HG03439 (cell line): Measurements from ENCODE around the gene LRTM2.

Source experiments
- ATAC-seq: cut with Tn5 transposase; IDR thresholded peaks from one replicate; pipeline ENCODE4 v1.9.1; 2021; ENCODE audit warnings: mild to moderate bottlenecking, moderate library complexity; ENCODE audit not compliant: unreplicated experiment

LRTM2 gene

GRCh38 chr12:1829306-1829900, 9.0 kb downstream of the LRTM2 start:
- no peak for ATAC-seq

- no peak for ATAC-seq
Observed at GRCh38 chr12:1830401-1830845, 10.1 kb downstream of the LRTM2 start.

DNA sequence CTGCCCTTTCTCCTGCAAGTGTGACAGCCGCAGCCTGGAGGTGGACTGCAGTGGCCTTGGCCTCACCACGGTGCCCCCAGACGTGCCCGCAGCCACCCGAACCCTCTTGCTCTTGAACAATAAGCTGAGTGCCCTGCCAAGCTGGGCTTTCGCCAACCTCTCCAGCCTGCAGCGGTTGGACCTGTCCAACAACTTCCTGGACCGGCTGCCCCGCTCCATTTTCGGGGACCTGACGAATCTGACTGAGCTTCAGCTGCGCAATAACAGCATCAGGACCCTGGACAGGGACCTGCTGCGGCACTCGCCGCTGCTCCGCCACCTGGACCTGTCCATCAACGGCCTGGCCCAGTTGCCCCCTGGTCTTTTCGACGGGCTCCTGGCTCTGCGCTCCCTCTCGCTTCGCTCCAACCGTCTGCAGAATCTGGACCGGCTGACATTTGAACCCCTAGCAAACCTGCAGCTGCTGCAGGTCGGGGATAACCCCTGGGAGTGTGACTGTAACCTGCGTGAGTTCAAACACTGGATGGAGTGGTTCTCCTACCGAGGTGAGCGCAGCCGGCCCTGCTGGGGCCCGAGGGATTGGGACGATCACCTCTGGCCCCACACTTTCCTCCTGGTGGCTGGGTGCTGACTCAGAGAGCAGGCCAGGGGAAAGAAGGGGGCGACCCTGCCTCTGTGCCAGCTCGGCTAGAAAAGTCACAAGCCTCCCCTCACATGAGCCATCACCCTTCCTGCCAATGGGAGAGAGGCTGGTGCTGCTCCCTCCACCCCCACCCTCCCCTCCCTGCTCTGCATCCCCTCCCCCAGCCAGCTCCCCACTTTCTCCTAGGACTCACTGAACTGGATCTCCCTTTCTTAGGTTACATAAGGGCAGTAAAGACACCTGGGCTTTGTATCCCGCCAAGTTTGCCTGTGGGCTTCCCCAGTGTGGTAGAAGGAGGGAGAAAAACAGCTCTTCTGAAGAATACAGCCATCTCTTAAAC, 10.9 kb downstream of the LRTM2 start:
- no peak for ATAC-seq

GRCh38 chr12:1832801-1833595, 12.6 kb downstream of the LRTM2 start:
- no peak for ATAC-seq

- no peak for ATAC-seq
Observed at GRCh38 chr12:1833596-1834028, 13.2 kb downstream of the LRTM2 start.

DNA sequence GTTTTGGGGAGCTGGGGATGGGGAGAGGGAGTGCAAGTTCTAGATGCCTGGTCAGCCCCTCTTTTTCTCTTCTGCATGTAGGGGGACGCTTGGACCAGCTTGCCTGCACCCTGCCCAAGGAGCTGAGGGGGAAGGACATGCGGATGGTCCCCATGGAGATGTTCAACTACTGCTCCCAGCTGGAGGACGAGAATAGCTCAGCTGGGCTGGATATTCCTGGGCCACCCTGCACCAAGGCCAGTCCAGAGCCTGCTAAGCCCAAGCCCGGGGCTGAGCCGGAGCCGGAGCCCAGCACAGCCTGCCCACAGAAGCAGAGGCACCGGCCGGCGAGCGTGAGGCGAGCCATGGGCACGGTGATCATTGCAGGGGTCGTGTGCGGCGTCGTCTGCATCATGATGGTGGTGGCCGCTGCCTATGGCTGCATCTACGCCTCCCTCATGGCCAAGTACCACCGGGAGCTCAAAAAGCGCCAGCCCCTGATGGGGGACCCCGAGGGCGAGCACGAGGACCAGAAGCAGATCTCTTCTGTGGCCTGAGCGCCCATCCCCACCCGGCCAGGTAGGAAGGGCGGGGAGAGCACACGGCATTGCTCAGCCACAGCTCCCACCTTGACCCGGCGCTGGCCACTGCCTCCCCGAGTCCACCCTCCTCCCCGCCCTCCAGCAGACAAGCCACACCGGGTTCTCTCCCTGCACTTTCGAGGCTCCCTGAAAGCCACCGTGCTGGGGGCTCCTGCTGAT, 14.0 kb downstream of the LRTM2 start:
- no peak for ATAC-seq

- no peak for ATAC-seq
Observed at GRCh38 chr12:1835211-1836131, 15.1 kb downstream of the LRTM2 start.

DNA sequence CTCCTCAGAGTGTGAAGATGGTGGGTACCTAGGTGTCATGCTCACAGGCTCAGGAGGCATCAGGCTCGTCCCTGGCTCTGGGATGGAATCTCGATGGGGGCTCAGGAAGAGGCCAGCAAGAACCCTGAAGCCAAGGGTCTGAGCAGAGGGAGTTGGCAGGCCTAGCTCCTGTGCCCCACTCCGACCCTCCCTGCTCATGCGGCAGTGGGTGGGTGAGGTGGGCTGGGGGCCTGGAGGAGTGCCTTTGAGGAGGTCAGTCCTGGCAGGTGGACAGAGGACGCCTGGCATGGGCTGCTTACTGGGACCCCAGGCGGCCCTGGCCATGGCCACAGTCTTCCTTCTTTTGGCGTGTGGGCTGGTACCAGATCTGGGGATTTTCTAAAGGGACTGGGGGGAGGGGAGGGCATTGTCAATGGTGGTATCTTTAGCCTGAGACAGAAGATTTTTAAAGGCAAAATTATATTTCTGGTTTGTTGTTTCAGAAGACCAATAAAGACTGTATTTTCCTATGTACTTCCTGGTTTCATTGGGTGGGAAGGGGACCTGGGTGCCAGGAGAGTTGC, 16.0 kb downstream of the LRTM2 start:
- ATAC-seq: no peak

DNA sequence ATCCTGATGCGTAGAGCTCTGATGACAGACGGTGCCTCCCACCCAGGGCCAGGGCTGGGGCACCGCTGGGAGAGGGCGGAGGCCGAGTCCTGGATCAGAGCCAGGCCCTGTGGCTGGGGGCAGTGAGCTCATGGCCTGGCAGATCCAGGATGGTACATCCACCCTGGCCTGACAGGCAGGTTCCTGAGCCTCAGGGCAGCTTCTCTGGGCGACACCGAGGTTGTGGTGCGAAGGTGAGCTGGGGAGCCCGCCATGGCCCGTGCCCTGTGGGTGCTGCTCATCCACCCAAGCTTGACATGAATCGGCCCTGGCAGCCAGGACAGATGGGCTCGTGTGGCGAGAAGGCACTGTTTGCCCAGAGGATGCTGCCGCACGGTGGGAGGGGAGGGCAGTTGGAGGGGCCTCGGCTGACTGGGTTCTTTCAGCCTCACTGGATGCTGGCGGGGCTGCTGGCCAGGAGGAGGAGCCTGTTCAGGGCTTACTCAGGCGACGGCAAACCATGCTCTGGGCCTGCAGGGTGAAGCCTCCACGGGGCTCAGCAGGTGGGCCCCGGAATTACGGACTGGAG, 16.6 kb downstream of the LRTM2 start:
- ATAC-seq: no peak

DNA sequence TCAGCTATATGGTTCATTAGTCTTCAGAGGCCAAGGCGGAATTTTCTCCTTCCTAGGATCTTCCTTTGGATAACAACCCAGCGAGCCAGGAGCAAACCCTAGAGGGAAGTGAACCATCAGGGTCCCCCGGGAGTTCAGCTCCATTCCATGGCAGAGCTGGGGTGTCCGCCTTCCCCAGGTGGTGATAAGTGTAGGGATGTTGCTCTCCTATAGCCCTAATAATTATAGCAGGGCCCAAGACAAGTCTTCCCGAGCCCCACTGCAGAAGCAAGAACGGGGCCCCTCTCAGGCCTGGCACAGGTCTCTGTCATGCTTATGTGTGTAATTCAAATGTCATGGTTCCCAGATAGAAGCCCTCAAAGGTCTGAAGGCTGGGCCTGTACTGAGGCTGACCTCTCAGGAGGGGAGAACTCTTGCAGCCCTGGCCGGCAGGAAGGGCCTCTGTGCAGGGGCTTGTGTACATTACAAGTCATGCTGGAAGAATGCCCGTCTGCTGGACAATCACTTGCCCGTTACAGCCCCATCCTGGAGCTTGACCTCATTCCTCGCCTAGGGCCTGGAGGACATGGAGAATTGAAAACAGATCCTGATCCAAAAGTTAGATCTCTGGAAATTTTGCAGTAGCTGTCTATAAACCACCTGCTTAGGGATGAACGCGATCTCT, 17.3 kb downstream of the LRTM2 start:
- ATAC-seq: no peak

GRCh38 chr12:1838205-1838993, 18.0 kb downstream of the LRTM2 start:
- no peak for ATAC-seq

- ATAC-seq: no peak
Observed at GRCh38 chr12:1838994-1839365, 18.6 kb downstream of the LRTM2 start.

DNA sequence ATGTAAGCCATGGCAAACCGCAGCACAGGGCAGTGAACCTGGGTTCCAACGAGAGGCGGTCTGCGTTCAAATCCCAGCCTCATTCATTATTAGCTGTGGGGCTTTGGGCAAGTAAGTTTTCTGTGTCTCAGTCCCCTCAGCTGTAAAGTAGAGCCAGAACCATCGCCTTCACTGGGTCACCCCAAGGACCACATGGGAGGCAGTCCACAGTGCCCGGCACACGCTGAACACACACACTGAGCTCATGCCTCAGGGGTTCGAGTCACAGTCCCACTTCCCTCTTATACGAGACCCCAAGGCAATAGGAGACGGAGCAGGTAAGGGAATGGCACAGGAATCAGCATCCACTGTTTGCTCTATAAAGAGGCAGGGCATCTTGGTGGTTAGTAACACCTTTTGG, 19.1 kb downstream of the LRTM2 start:
- ATAC-seq: no peak

GRCh38 chr12:1839956-1840951, 19.9 kb downstream of the LRTM2 start:
- no peak for ATAC-seq

- no peak for ATAC-seq
Observed at GRCh38 chr12:1840981-1841425, 20.6 kb downstream of the LRTM2 start.

- ATAC-seq: no peak
Observed at GRCh38 chr12:1841586-1842182, 21.3 kb downstream of the LRTM2 start.
